OCI-LY3 (cell line): ENCODE results near the gene IPO5.
A peak's percentile ranks its signal among the peaks of the same experiment; 100 is the strongest.

ENCODE experiments used
- H2AFZ ChIP-seq: fragments of 200-600, 300-600 bp; shearing (Covaris generic); 2 replicates; pipeline ENCODE4 v1.6.0; 2014; ENCODE audit warnings: antibody characterized with exemption, low read depth, low read length
- H3K27ac ChIP-seq: fragments of 200-600, 300-600 bp; sonication (generic); 2 replicates; pipeline ENCODE4 v1.5.1; 2014; ENCODE audit warnings: mild to moderate bottlenecking, low read length, moderate library complexity, mixed read lengths
- H3K27me3 ChIP-seq: fragments of 200-600, 300-600 bp; sonication (generic); 2 replicates; pipeline ENCODE4 v1.6.1; 2014; ENCODE audit warnings: low read depth, low read length, mixed read lengths
- H3K36me3 ChIP-seq: fragments of 200-600, 300-600 bp; sonication (generic); replicated peaks from 2 replicates; pipeline ENCODE3; 2014; ENCODE audit warnings: low read depth, low read length, mixed read lengths
- H3K4me1 ChIP-seq: fragments of 300-600, 200-600 bp; sonication (generic); 2 replicates; pipeline ENCODE4 v1.6.1; 2014; ENCODE audit warnings: low read length, mixed read lengths
- H3K4me2 ChIP-seq: fragments of 200-600, 300-600 bp; sonication (generic); 2 replicates; pipeline ENCODE4 v1.6.1; 2014; ENCODE audit warnings: low read length, mixed read lengths
- H3K4me3 ChIP-seq: fragments of 300-600, 200-600 bp; sonication (generic); 2 replicates; pipeline ENCODE4 v1.5.1; 2014; ENCODE audit warnings: antibody characterized with exemption, mild to moderate bottlenecking, low read length, moderate library complexity
- H3K79me2 ChIP-seq: fragments of 300-600, 200-600 bp; shearing (Covaris generic); 2 replicates; pipeline ENCODE4 v1.6.1; 2014; ENCODE audit warnings: mild to moderate bottlenecking, low read length, mixed read lengths
- H3K9ac ChIP-seq: fragments of 300-600, 200-600 bp; shearing (Covaris generic); 2 replicates; pipeline ENCODE4 v1.6.0; 2014; ENCODE audit warnings: mild to moderate bottlenecking, low read length, moderate library complexity
- H3K9me3 ChIP-seq: fragments of 200-600, 300-600 bp; shearing (Covaris generic); 2 replicates; pipeline ENCODE4 v1.6.1; 2014; ENCODE audit warnings: low read length, mixed read lengths; ENCODE audit not compliant: insufficient read depth
- H4K20me1 ChIP-seq: fragments of 200-600, 300-600 bp; sonication (generic); 2 replicates; pipeline ENCODE4 v1.6.1; 2016; ENCODE audit warnings: low read length, mixed read lengths; ENCODE audit not compliant: insufficient read depth
- EZH2phosphoT487 ChIP-seq: fragments of 200-600 bp; shearing (Covaris generic); IDR thresholded peaks from 2 replicates; pipeline ENCODE4 v1.6.1; 2018; ENCODE audit warnings: antibody characterized with exemption, mixed run types, low read depth
- TF ChIP-seq, protein P1 (sequence below): fragments of 200-600, 300-600 bp; sonication (generic); IDR thresholded peaks from 2 replicates; pipeline ENCODE4 v1.5.1; 2014; ENCODE audit warnings: antibody characterized with exemption, low read length, low read depth

The IPO5 gene

DNA sequence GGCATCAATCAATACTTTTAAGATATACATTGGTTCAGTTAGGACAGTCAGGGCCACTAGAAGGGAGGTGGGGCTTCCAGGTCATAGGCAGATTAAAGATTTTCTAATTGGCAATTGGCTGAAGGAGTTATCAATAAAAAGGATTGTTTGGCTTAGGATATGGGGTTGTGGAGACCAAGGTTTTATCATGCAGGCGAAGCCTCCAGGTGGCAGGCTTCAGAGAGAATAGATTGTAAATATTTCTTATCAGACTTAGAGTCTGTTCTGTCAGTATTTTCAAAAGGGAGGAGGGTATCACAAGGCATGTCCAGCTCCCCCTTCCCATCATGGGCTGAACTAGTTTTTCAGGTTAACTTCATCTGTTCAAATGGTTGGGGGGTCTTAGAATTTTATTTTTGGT is 112.0 kb downstream of the IPO5 start:
- Histone ChIP-seq H3K4me3 (no peak overlapping the region), H3K27me3 (peaks cover 6% of the 10 kb centered on the region; the same call in 1 of the 2 replicates), H3K4me1 (no peaks in the 10 kb centered on the region), H3K36me3 (no peaks in the 10 kb centered on the region), H4K20me1 (no peaks in the 10 kb centered on the region), H3K79me2 (no peaks in the 10 kb centered on the region), H3K4me2 (no peak overlapping the region), H3K27ac (no peak overlapping the region), H2AFZ (no peak overlapping the region), H3K9ac (no peak overlapping the region), H3K9me3 (no peaks in the 10 kb centered on the region)
- TF ChIP-seq EZH2phosphoT487: no peak
- TF ChIP-seq, protein P1, sequence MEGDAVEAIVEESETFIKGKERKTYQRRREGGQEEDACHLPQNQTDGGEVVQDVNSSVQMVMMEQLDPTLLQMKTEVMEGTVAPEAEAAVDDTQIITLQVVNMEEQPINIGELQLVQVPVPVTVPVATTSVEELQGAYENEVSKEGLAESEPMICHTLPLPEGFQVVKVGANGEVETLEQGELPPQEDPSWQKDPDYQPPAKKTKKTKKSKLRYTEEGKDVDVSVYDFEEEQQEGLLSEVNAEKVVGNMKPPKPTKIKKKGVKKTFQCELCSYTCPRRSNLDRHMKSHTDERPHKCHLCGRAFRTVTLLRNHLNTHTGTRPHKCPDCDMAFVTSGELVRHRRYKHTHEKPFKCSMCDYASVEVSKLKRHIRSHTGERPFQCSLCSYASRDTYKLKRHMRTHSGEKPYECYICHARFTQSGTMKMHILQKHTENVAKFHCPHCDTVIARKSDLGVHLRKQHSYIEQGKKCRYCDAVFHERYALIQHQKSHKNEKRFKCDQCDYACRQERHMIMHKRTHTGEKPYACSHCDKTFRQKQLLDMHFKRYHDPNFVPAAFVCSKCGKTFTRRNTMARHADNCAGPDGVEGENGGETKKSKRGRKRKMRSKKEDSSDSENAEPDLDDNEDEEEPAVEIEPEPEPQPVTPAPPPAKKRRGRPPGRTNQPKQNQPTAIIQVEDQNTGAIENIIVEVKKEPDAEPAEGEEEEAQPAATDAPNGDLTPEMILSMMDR: peak; percentile 24; the same call in 1 of the 2 replicates

DNA sequence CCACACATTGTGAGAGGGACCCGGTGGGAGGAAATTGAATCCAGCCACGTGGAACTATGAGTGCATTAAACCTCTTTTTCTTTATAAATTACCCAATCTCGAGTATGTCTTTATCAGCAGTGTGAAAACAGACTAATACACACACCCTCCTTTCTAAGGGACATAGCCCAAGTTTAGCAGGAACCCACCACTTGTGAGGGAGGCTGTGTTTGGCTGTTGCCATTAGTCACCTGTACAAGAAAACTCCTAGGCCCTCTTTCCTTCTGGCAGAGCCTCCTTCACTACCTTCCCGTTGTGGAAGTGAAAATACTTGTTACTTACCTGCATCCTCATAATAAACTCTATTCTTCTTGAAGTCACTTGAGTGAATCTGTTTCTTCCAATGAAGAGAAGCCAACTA is 113.2 kb downstream of the IPO5 start:
- Histone ChIP-seq H3K9ac (no peak overlapping the region), H3K9me3 (no peaks in the 10 kb centered on the region), H3K27ac (no peak overlapping the region), H4K20me1 (no peaks in the 10 kb centered on the region), H2AFZ (no peak overlapping the region), H3K4me1 (no peaks in the 10 kb centered on the region), H3K79me2 (no peaks in the 10 kb centered on the region), H3K36me3 (no peaks in the 10 kb centered on the region), H3K4me3 (no peak overlapping the region), H3K4me2 (no peak overlapping the region), H3K27me3 (peaks cover 13% of the 10 kb centered on the region)
- no peak for TF ChIP-seq EZH2phosphoT487
- TF ChIP-seq, protein P1: no peak

DNA sequence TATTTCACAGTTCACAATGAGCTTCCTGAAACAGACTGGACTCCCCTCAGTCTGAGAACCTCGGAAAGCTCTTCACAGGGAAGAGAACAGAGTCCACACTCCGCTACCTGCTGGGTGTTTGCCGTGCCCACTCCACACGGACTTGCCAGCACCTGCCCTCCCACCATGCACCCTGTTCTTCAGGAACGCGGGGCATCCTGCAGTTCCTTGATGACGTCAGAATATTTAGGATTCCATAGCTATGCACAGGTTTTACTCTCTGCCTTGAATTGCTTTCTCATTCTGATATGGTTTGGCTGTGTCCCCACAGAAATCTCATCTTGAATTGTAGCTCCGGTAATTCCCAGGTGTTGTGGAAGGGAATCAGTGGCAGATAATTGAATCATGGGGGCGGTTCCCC is 115.0 kb downstream of the IPO5 start:
- no peak overlapping the region for H3K9ac ChIP-seq
- no peak overlapping the region for H3K27ac ChIP-seq
- no peak overlapping the region for H2AFZ ChIP-seq
- no peak overlapping the region for H3K4me3 ChIP-seq
- TF ChIP-seq, protein P1: no peak
- TF ChIP-seq EZH2phosphoT487: no peak
- H3K36me3 ChIP-seq: no peaks in the 10 kb centered on the region
- H3K4me2 ChIP-seq: no peak overlapping the region
- H3K4me1 ChIP-seq: no peaks in the 10 kb centered on the region
- H4K20me1 ChIP-seq: no peaks in the 10 kb centered on the region
- H3K9me3 ChIP-seq: no peaks in the 10 kb centered on the region
- peaks cover 19% of the 10 kb centered on the region for H3K27me3 ChIP-seq
- no peaks in the 10 kb centered on the region for H3K79me2 ChIP-seq

DNA sequence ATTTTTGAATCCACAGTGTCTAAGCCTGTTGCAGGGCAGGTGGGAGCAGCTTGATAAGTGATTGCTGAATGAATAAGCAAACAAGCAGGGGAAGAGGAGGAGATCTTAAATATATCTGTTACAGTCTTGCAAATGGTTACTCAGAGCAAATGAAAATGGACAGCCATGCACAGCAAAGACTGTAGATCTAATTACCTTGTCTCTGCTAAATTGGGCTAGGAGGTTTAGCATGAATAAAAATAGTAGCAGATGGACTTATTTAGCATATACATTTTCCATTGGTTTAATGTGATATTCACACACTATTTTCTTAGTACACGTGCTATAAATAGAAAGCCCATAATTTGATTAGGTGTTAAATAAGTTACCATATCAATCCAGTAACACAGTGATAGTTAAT is 116.5 kb downstream of the IPO5 start:
- peaks cover 23% of the 10 kb centered on the region for H3K27me3 ChIP-seq
- no peak overlapping the region for H3K4me3 ChIP-seq

More for the DNA sequence above, 116.5 kb downstream of the IPO5 start:
- H3K36me3 ChIP-seq: no peaks in the 10 kb centered on the region
- no peak overlapping the region for H3K4me2 ChIP-seq
- no peak overlapping the region for H3K27ac ChIP-seq
- H3K9ac ChIP-seq: no peak overlapping the region
- no peaks in the 10 kb centered on the region for H4K20me1 ChIP-seq
- TF ChIP-seq, protein P1: no peak
- no peak for TF ChIP-seq EZH2phosphoT487
- no peaks in the 10 kb centered on the region for H3K79me2 ChIP-seq
- no peaks in the 10 kb centered on the region for H3K4me1 ChIP-seq
- no peaks in the 10 kb centered on the region for H3K9me3 ChIP-seq
- no peak overlapping the region for H2AFZ ChIP-seq
